ENCODE results near the gene BARHL1. TPM values are rescaled to one million over a fixed set of nuclear protein-coding genes. Genes with fewer than 3 reads are reported as not detected.

The BARHL1 gene
- total RNA-seq, 1 experiment from 2014 or later = not detected

DNA sequence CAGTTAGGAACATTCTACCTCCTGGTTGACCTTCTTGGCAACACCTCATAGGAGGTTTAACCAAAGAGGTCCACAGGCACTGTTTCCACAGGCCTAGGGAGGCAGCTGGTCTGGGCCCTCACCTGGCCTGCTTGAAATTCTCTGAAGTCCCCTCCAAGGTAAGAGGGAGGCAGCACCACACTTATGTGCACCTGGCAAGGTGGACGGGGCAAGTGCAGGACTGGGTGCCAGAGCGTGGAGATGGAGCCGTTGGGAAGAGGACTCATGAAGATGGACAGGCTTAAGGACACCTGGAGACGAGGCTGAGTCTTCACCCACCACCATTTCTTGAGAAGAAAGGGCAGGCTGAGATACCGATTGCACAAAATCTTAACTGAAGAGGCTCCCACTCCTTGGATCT lies 6.6 kb upstream of the BARHL1 start:
- Histone ChIP-seq H3K4me3 (replicated peaks in 1 of 2; ENCODE audit: low read depth in 1 of 2, low read length in 2 of 2) (no peak overlapping the region), H3K27ac (ENCODE audit: low read depth, low read length) (no peak overlapping the region), H3K36me3 (ENCODE audit: control insufficient read depth in 1 of 2, insufficient read depth in 2 of 2, low read length in 2 of 2) (no peaks in the 10 kb centered on the region), H4K20me1 (ENCODE audit: insufficient read depth) (no peaks in the 10 kb centered on the region), H3K79me2 (ENCODE audit: insufficient read depth, low read length) (no peaks in the 10 kb centered on the region), H2AFZ (ENCODE audit: low read depth, low read length, poor library complexity, severe bottlenecking) (no peak overlapping the region), H3K9me2 (ENCODE audit: insufficient read depth) (no peaks in the 10 kb centered on the region), H3K27me3 (ENCODE audit: insufficient read depth, low read length) (peaks cover 20% of the 10 kb centered on the region), H3K9ac (ENCODE audit: low read length) (no peak overlapping the region), H3K4me2 (ENCODE audit: low read length) (no peak overlapping the region), H3K4me1 (ENCODE audit: control insufficient read depth in 1 of 2, insufficient read depth in 2 of 2, low read length in 2 of 2) (peaks cover 0 to 6% of the 10 kb centered on the region in 2 experiments; a peak in 2 of 4 replicates), H3K9me3 (ENCODE audit: control insufficient read depth in 1 of 2, insufficient read depth in 1 of 2, low read depth in 1 of 2, low read length in 2 of 2) (no peaks in the 10 kb centered on the region)
- POLR2A ChIA-PET = no interaction called here
- CTCF ChIA-PET = interaction anchor here (1.2 kb wide), 1 partner anchor 166 kb away, joined by 4 read pairs; the partner anchor contains the start of gene CFAP77
- intact Hi-C loops (cut with micrococcal nuclease) = loop anchor here (1.0 to 10.0 kb wide), 5 partner anchors 69 to 814 kb away; no protein-coding TSS in a partner anchor
- RAD21 ChIA-PET (ENCODE audit: low non-redundant PET in 1 of 2, low total read pairs in 2 of 2, uncharacterized antibody in 2 of 2, unreplicated experiment in 2 of 2) = no interaction called here
- DNase-seq (ENCODE audit: low read depth, low spot score) = no peak
- no peak for TF ChIP-seq POLR2AphosphoS5 (IDR thresholded peaks at IDR 0.05; ENCODE audit: low read depth, low read length)
- TF ChIP-seq SRF (IDR thresholded peaks at IDR 0.05; ENCODE audit: low read depth) = no peak
- no peak for TF ChIP-seq TCF7L2 (IDR thresholded peaks at IDR 0.05; ENCODE audit: borderline replicate concordance, extremely low read depth, insufficient read depth, insufficient read length)
- TF ChIP-seq ZFX (IDR thresholded peaks at IDR 0.05) = no peak
- TF ChIP-seq EGR1 (IDR thresholded peaks at IDR 0.05; ENCODE audit: low read depth) = no peak
- TF ChIP-seq FOSL1 (IDR thresholded peaks at IDR 0.05; ENCODE audit: low read depth) = no peak
- TF ChIP-seq ZNF274 (IDR thresholded peaks at IDR 0.05; ENCODE audit: low read depth, low read length) = no peak
- TF ChIP-seq POLR2A (IDR thresholded peaks at IDR 0.05; ENCODE audit: borderline replicate concordance, extremely low read depth, insufficient read depth, insufficient read length) = no peak
- no peak for ATAC-seq
- no TSS peak for BruUV-seq (replicated peaks)

DNA sequence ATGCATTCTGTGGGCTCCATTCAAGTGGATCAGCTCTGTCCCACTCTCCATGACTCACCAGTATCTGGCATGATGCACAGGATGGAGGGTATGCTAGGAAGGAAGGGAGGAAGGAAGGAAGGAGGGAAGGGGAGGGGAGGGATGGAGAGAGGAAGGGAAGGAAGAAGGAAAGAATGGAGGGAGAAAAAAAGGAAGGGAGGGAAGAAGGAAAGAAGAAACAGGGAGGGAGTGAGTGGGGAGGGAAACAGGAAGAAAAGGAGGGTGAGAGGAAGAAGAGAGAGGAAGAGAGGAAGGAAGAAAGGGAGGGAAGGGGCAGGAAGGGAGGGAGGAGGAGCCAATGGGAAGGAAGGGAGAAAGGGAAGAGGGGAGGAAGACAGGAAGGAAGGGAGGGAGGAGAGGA lies 5.3 kb upstream of the BARHL1 start:
- Histone ChIP-seq H3K27me3 (ENCODE audit: insufficient read depth, low read length) (peaks cover 20% of the 10 kb centered on the region), H3K4me2 (ENCODE audit: low read length) (no peak overlapping the region), H3K79me2 (ENCODE audit: insufficient read depth, low read length) (no peaks in the 10 kb centered on the region), H3K4me1 (ENCODE audit: control insufficient read depth in 1 of 2, insufficient read depth in 2 of 2, low read length in 2 of 2) (peaks cover 0 to 6% of the 10 kb centered on the region in 2 experiments; a peak in 2 of 4 replicates), H3K9me3 (ENCODE audit: control insufficient read depth in 1 of 2, insufficient read depth in 1 of 2, low read depth in 1 of 2, low read length in 2 of 2) (no peaks in the 10 kb centered on the region), H3K9ac (ENCODE audit: low read length) (no peak overlapping the region), H3K27ac (ENCODE audit: low read depth, low read length) (no peak overlapping the region), H4K20me1 (ENCODE audit: insufficient read depth) (no peaks in the 10 kb centered on the region), H3K9me2 (ENCODE audit: insufficient read depth) (no peaks in the 10 kb centered on the region), H3K36me3 (ENCODE audit: control insufficient read depth in 1 of 2, insufficient read depth in 2 of 2, low read length in 2 of 2) (no peaks in the 10 kb centered on the region), H2AFZ (ENCODE audit: low read depth, low read length, poor library complexity, severe bottlenecking) (no peak overlapping the region), H3K4me3 (replicated peaks in 1 of 2; ENCODE audit: low read depth in 1 of 2, low read length in 2 of 2) (no peak overlapping the region)
- DNase-seq (ENCODE audit: low read depth, low spot score) (no peak), ATAC-seq (no peak)
- POLR2A ChIA-PET = no interaction called here
- BruUV-seq (replicated peaks) = no TSS peak
- TF ChIP-seq YY1 (IDR thresholded peaks at IDR 0.05; ENCODE audit: extremely low read depth, insufficient replicate concordance, low read depth, low read length) = no peak
- no peak for TF ChIP-seq POLR2A (IDR thresholded peaks at IDR 0.05; ENCODE audit: borderline replicate concordance, extremely low read depth, insufficient read depth, insufficient read length)
- no peak for TF ChIP-seq TCF7L2 (IDR thresholded peaks at IDR 0.05; ENCODE audit: borderline replicate concordance, extremely low read depth, insufficient read depth, insufficient read length)
- TF ChIP-seq EGR1 (IDR thresholded peaks at IDR 0.05; ENCODE audit: low read depth) = no peak
- intact Hi-C loops (cut with micrococcal nuclease) = loop anchor here (5.0 to 10.0 kb wide), 2 partner anchors 312 to 815 kb away; no protein-coding TSS in a partner anchor
- RAD21 ChIA-PET (ENCODE audit: low non-redundant PET in 1 of 2, low total read pairs in 2 of 2, uncharacterized antibody in 2 of 2, unreplicated experiment in 2 of 2) = interaction anchor here in 1 of 2 experiments (0.7 kb wide), 1 partner anchor 463 kb away, joined by 3 read pairs; no protein-coding TSS in a partner anchor
- CTCF ChIA-PET = interaction anchor here (0.8 to 1.2 kb wide), 2 partner anchors 165 to 167 kb away, joined by 3 to 4 read pairs; partner anchors contain the start of gene CFAP77

Data from HCT116 (cell line).